ENCODE results near the gene TPM4.
"Not testable (repeated sequence)": the region's sequence is repeated elsewhere in the genome, so short reads cannot be mapped to it uniquely, and the experiment has no call there.

Gene TPM4

DNA sequence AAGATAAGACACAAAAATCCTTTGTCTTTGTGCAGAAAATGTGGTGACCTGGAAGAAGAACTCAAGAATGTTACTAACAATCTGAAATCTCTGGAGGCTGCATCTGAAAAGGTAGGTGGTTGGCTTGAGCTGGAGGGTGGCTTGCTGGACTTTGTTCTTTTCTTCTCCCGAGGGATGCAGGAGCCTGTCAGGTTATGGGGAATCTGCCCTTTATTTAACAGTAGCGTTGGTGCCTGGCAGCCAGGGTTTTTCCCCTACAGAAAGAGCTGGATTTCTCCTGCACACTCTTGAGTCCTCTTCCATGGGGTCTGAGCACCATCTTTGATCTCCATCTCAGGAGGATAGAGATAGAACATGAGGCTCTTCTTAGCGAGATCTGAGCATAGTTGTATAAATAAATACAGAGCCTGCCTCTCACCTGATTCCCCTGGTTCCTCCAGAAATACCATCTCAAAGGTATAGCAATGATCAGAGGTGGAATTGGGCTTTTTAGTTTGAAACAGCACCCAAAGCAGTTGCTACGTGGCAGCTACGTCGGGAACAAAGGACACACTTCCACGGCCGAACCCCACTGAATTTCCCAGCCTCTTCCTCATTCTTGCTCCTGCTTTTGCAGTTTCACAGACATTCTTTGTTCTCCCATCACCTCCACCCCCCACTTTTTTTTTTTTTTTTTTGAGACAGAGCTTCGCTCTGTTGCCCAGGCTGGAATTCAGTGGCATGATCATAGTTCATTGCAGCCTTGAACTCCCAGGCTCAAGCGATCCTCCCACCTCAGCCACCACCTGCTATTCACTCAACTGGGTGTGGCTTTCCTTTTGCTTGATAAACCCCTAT lies 12.9 kb downstream of the TPM4 start:
- Histone ChIP-seq H3K4me3 (ENCODE audit: low read length) (no peak overlapping the region), H3K4me2 (ENCODE audit: low read length) (no peak overlapping the region), H3K36me3 (ENCODE audit: insufficient read depth, low read length) (peaks cover 94% of the 10 kb centered on the region), H3K9me3 (replicated peaks; ENCODE audit: low read length) (no peaks in the 10 kb centered on the region), H3K27me3 (ENCODE audit: control insufficient read depth, insufficient read depth, low read length) (no peaks in the 10 kb centered on the region), H3K9ac (ENCODE audit: low read depth, low read length) (no peak overlapping the region), H3K4me1 (ENCODE audit: control insufficient read depth, insufficient read depth, low read length) (peaks cover 13% of the 10 kb centered on the region)

DNA sequence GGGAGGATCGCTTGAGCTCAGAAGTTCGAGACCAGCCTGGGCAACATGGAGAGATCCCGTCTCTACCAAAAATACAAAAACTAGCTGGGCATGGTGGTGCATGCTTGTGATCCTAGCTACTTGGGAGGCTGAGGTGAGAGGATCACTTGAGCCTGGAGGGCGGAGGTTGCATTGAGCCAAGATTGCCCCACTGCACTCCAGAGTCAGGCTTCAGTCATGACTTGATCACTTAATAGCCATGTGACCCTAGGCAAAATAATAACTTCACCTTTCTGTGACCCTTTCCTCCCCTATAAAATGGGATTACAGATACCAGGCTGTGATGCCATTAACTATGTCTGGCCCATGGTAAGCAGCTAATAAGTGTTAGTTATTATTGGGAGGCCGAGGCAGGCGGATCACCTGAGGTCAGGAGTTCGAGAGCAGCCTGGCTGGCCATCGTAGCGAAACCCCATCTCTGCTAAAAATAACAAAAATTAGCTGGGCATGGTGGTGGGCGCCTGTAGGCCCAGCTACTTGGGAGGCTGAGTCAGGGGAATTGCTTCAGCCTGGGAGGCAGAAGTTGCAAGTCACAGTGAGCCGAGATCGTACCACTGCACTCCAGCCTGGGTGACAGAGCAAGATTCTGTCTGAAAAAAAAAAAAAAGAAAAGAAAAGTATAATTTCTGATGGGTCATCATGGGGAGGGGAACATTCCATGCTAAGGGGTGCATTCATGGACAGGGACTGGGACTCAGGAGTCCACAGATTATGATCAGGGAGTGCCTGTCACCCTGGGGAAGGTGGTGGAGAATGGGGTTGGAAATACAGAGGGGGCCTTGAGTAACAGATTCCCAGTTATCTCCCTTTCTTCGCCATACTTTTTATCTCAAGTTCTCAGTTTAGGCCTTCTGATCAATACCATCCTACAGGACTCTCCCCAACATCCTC lies 15.5 kb downstream of the TPM4 start:
- H3K9me3 ChIP-seq (replicated peaks; ENCODE audit: low read length) = no peaks in the 10 kb centered on the region
- no peak overlapping the region for H3K4me2 ChIP-seq (ENCODE audit: low read length)
- H3K9ac ChIP-seq (ENCODE audit: low read depth, low read length) = no peak overlapping the region
- H3K4me1 ChIP-seq (ENCODE audit: control insufficient read depth, insufficient read depth, low read length) = peaks cover 4% of the 10 kb centered on the region
- peaks cover 94% of the 10 kb centered on the region for H3K36me3 ChIP-seq (ENCODE audit: insufficient read depth, low read length)
- H3K4me3 ChIP-seq (ENCODE audit: low read length) = no peak overlapping the region
- H3K27me3 ChIP-seq (ENCODE audit: control insufficient read depth, insufficient read depth, low read length) = no peaks in the 10 kb centered on the region

DNA sequence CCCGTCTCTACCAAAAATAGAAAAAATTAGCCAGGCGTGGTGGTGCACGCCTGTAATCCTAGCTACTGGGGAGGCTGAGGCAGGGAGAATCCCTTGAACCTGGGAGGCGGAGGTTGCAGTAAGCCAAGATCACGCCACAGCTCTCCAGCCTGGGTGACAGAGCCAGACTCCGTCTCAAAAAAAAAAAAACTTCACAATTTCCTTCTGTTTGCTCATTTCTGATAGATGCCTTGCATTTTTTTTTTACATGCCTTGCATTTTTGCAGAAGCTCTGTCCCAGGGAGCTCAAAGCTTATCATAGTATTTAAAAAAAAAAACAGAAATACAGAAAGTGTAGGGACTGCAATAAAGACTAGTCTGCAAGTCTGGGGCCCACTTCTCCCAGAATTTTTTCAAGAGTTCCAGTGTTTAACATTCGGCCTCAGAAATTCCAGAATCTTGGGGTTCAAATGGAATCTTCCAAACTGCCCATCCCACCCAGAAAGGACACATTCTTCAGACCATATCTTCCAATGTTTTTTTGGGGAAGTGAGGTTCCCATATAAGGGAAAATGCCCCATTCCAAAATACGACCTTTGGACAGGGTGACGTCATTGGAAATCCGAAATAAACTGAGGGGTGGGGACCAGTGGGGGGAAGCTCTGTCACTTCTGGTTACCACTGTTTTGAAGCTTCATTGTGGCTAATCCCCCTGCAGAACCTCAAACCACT lies 18.2 kb downstream of the TPM4 start:
- no peak overlapping the region for H3K9ac ChIP-seq (ENCODE audit: low read depth, low read length)
- no peaks in the 10 kb centered on the region for H3K4me1 ChIP-seq (ENCODE audit: control insufficient read depth, insufficient read depth, low read length)
- no peaks in the 10 kb centered on the region for H3K9me3 ChIP-seq (replicated peaks; ENCODE audit: low read length)
- peaks cover 94% of the 10 kb centered on the region for H3K36me3 ChIP-seq (ENCODE audit: insufficient read depth, low read length)
- no peak overlapping the region for H3K4me3 ChIP-seq (ENCODE audit: low read length)
- H3K27me3 ChIP-seq (ENCODE audit: control insufficient read depth, insufficient read depth, low read length) = no peaks in the 10 kb centered on the region
- H3K4me2 ChIP-seq (ENCODE audit: low read length) = no peak overlapping the region

DNA sequence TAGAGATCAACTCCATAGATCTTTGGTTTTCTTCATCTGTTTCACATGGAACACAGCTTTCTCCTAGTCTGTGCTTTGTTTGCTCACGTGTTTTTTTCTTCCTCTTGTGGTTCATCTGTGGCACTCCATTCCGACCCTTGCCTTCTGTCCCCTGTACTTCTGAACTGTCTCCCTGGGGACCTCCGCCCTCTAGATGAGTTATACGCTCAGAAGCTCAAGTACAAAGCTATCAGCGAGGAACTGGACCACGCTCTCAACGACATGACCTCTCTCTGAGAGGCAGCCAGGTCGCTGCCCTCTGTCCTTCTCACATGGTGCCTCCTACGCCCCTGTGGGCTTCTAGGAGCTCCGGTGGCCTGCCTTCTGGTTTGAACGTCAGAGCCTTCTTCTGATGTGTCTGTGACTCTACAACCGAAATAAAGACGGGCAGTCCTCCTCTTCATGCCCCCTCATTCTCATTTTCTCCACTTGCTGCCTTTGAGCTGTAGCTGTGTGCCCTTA lies 18.8 kb downstream of the TPM4 start:
- Histone ChIP-seq H3K27me3 (ENCODE audit: control insufficient read depth, insufficient read depth, low read length) (no peaks in the 10 kb centered on the region), H3K4me1 (ENCODE audit: control insufficient read depth, insufficient read depth, low read length) (no peaks in the 10 kb centered on the region), H3K36me3 (ENCODE audit: insufficient read depth, low read length) (peaks cover 94% of the 10 kb centered on the region), H3K9ac (ENCODE audit: low read depth, low read length) (no peak overlapping the region), H3K9me3 (replicated peaks; ENCODE audit: low read length) (no peaks in the 10 kb centered on the region), H3K4me3 (ENCODE audit: low read length) (no peak overlapping the region), H3K4me2 (ENCODE audit: low read length) (no peak overlapping the region)

DNA sequence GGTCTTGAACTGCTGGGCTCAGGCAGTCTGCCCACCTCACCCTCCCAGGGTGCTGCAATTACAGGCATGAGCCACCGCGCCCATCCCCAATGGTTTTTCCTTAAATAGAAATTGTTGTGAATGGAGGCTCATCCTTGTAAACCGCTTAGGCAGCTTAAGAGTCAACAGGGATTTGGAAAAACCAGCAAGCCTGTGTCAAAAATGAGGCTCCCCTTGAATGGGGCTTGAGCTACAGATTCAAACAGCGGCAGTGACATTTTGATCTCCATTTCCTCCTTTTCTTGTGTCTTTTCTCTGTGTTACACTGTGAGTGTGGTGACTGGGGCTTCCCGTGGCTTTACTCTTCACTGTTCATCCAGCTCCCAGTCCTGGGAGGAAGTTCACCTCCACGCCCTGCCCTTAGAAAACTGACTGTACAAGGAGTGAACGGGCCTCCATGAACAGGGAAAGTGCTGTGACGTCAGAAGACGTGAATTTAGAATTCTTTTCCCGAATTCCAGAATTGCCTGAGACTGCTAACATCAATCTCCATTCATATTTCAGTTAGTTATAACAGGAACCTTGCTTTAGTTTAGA lies 20.1 kb downstream of the TPM4 start:
- no peaks in the 10 kb centered on the region for H3K4me1 ChIP-seq (ENCODE audit: control insufficient read depth, insufficient read depth, low read length)
- no peaks in the 10 kb centered on the region for H3K9me3 ChIP-seq (replicated peaks; ENCODE audit: low read length)
- no peak overlapping the region for H3K4me3 ChIP-seq (ENCODE audit: low read length)
- H3K4me2 ChIP-seq (ENCODE audit: low read length) = no peak overlapping the region
- no peaks in the 10 kb centered on the region for H3K27me3 ChIP-seq (ENCODE audit: control insufficient read depth, insufficient read depth, low read length)
- H3K36me3 ChIP-seq (ENCODE audit: insufficient read depth, low read length) = peaks cover 95% of the 10 kb centered on the region
- no peak overlapping the region for H3K9ac ChIP-seq (ENCODE audit: low read depth, low read length)

DNA sequence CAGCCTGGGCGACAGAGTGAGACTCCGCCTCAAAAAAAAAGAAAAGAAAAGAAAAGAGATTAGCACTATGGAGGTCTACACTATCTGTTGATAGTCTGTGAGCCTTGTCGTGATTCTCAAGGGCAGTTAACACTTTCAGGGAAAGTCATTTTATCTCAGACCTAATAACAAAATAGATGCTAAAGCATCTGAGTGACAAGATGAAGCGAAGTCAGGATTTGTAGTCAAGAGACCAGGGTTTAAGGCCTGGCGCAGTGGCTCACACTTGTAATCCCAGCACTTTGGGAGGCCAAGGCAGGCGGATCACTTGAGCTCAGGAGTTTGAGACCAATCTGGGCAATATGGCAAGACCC lies 22.1 kb downstream of the TPM4 start:
- no peaks in the 10 kb centered on the region for H3K27me3 ChIP-seq (ENCODE audit: control insufficient read depth, insufficient read depth, low read length)
- no peak overlapping the region for H3K9ac ChIP-seq (ENCODE audit: low read depth, low read length)
- no peaks in the 10 kb centered on the region for H3K9me3 ChIP-seq (replicated peaks; ENCODE audit: low read length)
- peaks cover 95% of the 10 kb centered on the region for H3K36me3 ChIP-seq (ENCODE audit: insufficient read depth, low read length)
- no peak overlapping the region for H3K4me3 ChIP-seq (ENCODE audit: low read length)
- H3K4me2 ChIP-seq (ENCODE audit: low read length) = no peak overlapping the region
- no peaks in the 10 kb centered on the region for H3K4me1 ChIP-seq (ENCODE audit: control insufficient read depth, insufficient read depth, low read length)

DNA sequence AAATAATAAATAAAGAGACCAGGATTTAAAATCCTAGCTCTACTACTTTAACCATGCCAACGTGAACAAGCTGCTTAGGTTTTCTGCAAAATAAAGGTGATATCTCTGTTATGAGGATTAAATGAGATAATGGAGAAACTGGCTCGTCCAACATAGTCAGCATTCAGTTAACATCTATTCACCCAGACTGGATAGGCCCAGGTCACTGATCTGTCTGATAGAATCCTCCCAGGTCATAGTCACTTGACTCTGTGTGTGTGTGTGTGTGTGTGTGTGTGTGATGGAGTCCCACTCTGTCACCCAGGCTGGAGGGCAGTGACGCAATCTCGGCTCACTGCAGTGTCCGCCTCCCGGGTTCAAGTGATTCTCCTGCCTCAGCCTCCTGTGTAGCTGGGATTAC lies 22.5 kb downstream of the TPM4 start:
- H3K9ac ChIP-seq (ENCODE audit: low read depth, low read length) = no peak overlapping the region
- no peaks in the 10 kb centered on the region for H3K27me3 ChIP-seq (ENCODE audit: control insufficient read depth, insufficient read depth, low read length)
- no peaks in the 10 kb centered on the region for H3K9me3 ChIP-seq (replicated peaks; ENCODE audit: low read length)
- H3K36me3 ChIP-seq (ENCODE audit: insufficient read depth, low read length) = peaks cover 95% of the 10 kb centered on the region
- no peak overlapping the region for H3K4me2 ChIP-seq (ENCODE audit: low read length)
- no peaks in the 10 kb centered on the region for H3K4me1 ChIP-seq (ENCODE audit: control insufficient read depth, insufficient read depth, low read length)
- no peak overlapping the region for H3K4me3 ChIP-seq (ENCODE audit: low read length)

DNA sequence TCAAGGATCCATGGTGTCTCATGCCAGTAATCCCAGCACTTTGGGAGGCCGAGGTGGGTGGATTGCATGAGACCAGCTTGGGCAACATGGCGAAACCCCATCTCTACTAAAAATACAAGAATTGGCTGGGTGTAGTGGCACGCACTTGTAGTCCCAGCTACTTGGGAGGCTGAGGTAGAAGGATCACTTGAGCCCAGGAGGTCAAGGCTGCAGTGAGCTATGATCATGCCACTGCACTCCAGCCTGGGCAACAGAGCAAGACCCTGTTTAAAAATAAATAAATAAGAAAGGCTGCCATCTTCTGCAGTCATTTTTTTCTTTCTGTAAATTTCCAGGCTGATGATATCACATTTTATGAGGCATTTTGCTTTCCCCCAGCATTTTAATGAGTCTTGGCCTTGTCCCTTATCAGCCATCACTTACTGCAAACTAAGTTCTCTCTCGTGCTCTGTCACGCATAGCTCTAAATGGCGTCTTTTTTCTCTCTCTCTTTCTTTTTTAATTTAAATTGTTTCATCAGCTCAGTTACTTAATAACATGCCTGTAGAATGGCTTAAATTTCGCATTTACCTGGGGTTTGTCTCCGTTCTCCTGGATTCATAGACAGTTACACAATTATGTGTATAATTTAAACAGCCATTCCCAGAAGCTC lies 23.1 kb downstream of the TPM4 start:
- H3K27me3 ChIP-seq (ENCODE audit: control insufficient read depth, insufficient read depth, low read length); H3K4me2 ChIP-seq (ENCODE audit: low read length); H3K9ac ChIP-seq (ENCODE audit: low read depth, low read length); H3K4me3 ChIP-seq (ENCODE audit: low read length); H3K9me3 ChIP-seq (replicated peaks; ENCODE audit: low read length); H3K4me1 ChIP-seq (ENCODE audit: control insufficient read depth, insufficient read depth, low read length): not testable (repeated sequence)
- H3K36me3 ChIP-seq (ENCODE audit: insufficient read depth, low read length) = peaks cover 91% of the 10 kb centered on the region

DNA sequence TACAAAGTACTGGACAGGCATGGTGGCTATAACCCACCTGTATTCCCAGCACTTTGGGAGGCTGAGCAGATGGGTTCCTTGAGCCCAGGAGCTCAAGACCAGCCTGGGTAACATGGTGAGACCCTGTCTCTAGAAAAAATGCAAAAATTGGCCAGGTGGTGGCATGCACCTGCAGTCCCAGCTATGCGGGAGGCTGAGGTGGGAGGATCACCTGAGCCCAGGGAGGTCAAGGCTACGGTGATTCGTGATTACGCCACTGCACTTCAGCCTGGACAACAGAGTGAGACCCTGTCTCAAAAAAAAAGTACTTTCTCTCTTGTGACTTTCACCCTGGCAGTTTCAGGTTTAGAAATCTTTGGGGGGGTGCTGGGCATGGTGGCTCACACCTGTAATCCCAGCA lies 24.2 kb downstream of the TPM4 start:
- Histone ChIP-seq H3K9ac (ENCODE audit: low read depth, low read length) (no peak overlapping the region), H3K4me3 (ENCODE audit: low read length) (no peak overlapping the region), H3K27me3 (ENCODE audit: control insufficient read depth, insufficient read depth, low read length) (no peaks in the 10 kb centered on the region), H3K36me3 (ENCODE audit: insufficient read depth, low read length) (peaks cover 81% of the 10 kb centered on the region), H3K4me2 (ENCODE audit: low read length) (no peak overlapping the region), H3K9me3 (replicated peaks; ENCODE audit: low read length) (no peaks in the 10 kb centered on the region), H3K4me1 (ENCODE audit: control insufficient read depth, insufficient read depth, low read length) (no peaks in the 10 kb centered on the region)

DNA sequence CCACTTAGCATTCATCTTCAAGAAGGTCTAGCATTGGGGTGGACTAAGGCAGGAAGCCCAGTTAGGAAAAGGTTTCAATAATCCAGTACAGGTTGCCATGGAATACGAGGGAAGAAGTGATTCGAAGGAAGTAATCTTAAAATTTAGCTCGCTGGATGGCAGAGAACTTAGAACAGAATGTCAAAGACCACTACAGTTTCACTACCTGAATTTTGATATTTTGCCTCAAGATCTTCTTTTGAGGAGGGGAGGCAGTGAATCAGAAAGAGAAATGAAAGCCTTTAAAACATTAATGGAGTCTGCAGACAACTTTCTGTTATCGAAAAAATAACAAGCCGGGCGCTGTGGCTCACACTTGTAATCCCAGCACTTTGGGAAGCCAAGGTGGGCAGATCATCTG lies 28.4 kb downstream of the TPM4 start:
- peaks cover 41% of the 10 kb centered on the region for H3K36me3 ChIP-seq (ENCODE audit: insufficient read depth, low read length)

More for the DNA sequence above, 28.4 kb downstream of the TPM4 start:
- no peak overlapping the region for H3K9ac ChIP-seq (ENCODE audit: low read depth, low read length)
- H3K4me1 ChIP-seq (ENCODE audit: control insufficient read depth, insufficient read depth, low read length) = no peaks in the 10 kb centered on the region
- no peaks in the 10 kb centered on the region for H3K27me3 ChIP-seq (ENCODE audit: control insufficient read depth, insufficient read depth, low read length)
- no peak overlapping the region for H3K4me2 ChIP-seq (ENCODE audit: low read length)
- no peaks in the 10 kb centered on the region for H3K9me3 ChIP-seq (replicated peaks; ENCODE audit: low read length)
- H3K4me3 ChIP-seq (ENCODE audit: low read length) = no peak overlapping the region

All from skeletal muscle satellite cell (primary cell).